Skin of body (tissue), 2 donors: ENCODE data around the gene RGS3. TPM values are rescaled to one million over a fixed set of nuclear protein-coding genes. Genes with fewer than 3 reads are reported as not detected.

Experiments used
- DNase-seq: peaks from one replicate; lab custom pipeline; 2025; lab: John Stamatoyannopoulos, UW
- total RNA-seq: library from RNA; depleted of rRNA; stranded (reverse); fragments of >200 nt; gene quantifications from one replicate; pipeline ENCODE4 v1.2.3, GENCODE V29; 2014

RGS3 gene
- total RNA-seq, 1 donor from 2014 or later: 42.8 TPM

DNA sequence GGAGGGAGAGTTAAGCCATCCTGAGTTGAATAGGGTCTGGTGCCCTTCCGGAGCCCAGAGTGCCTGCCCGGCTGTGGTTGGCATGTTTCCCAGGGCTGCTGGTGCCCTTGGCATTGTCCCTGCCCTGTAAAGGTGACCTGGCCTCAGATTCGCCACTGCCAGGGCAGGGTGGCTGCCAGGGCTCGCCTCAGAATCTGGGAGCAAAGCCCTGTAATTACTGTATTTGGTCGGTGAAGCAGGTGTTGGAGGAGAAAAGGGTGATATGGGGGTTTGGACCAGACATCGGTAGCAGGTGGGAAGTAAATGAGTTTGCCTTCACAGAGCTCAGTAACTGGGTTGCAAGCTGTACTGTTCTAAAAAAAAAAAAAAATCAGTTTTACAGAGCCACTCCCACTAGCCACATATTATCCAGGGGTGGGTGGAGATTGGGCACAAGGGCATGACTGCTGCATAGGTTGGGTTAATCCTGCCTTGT lies 47.6 kb downstream of the RGS3 start:
- no peak for DNase-seq

- no peak for DNase-seq
Measured at GRCh38 chr9:113511856-113512761, 48.6 kb downstream of the RGS3 start.

- no peak for DNase-seq
Measured at GRCh38 chr9:113513111-113513510, 49.6 kb downstream of the RGS3 start.

GRCh38 chr9:113513536-113513935 lies 50.0 kb downstream of the RGS3 start:
- no peak for DNase-seq

DNA sequence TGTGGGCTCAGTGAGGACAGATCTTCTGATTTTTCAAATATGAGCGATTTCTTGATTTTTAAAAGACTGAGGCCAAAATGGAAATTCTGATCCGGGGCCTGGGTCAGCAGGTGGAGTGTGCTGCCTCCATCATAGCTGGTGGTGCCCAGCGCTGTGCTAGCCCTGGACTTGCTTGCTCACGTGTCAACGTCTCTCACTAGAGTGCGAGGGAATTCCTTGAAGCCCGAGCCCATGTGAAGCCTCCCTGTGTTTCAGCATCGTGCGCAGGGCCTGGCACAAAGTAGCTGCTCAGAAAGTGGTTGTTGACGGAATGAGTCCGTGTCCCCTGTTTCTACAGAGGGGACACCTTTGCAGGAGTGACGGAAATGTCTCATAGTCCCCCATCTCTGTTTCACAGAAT lies 50.5 kb downstream of the RGS3 start:
- no peak for DNase-seq

GRCh38 chr9:113514748-113515147 lies 51.2 kb downstream of the RGS3 start:
- DNase-seq: no peak

DNA sequence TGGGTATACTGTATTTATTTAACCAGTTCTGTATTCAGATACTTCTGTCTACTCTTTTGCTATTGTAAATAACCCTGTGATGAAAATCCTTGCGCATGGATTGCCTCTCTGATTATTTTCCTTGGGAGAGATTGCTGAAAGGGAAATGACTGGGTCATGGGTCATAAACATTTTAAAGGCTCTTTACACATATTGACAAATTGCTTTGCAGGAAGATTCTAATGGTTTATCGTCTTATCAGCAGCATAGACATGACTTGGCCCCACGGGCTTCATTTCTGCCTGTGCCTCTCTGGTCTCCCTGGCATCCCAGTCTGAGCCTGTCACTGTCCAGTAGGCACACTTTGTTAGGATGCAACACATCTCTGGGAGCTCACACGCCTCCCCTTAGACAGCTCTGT lies 52.3 kb downstream of the RGS3 start:
- DNase-seq: no peak

GRCh38 chr9:113516840-113517577 lies 53.5 kb downstream of the RGS3 start:
- no peak for DNase-seq

DNA sequence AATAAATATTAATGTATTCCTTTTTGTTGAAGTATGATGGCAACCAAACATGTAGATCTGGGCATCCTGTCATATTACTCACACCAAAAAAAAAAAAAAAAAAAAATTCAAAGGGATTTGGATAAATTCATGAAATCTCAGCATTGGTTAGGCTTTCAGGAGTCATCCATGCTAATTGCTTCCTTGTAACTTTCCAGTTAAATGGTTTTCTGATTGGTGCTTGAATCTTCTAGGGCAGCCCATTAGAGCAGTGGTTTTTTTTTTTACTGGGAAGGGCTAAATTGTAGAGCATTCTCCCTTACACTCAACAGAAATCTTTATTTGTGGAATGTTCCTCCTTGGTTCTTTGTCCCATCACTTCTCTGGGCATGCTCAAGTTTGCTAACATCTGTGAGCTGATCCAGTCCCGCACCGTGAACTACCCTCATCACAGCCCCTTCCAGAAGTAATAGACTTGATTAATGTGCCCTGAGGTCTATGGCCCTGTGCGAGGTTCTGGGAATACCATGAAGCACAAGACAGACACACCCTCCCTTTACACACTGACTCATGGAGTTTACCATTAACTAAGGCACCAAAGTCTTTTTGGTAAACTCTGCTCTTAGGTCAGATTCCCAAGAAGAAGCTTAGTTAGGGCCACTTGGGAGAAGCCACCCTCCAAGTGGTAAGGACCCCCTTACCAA lies 56.0 kb downstream of the RGS3 start:
- DNase-seq: no peak

- no peak for DNase-seq
Measured at GRCh38 chr9:113520109-113520642, 56.6 kb downstream of the RGS3 start.

- no peak for DNase-seq
Measured at GRCh38 chr9:113521693-113522255, 58.2 kb downstream of the RGS3 start.

- no peak for DNase-seq
Measured at GRCh38 chr9:113522419-113522818, 58.9 kb downstream of the RGS3 start.

GRCh38 chr9:113522858-113523257 lies 59.3 kb downstream of the RGS3 start:
- DNase-seq: no peak

DNA sequence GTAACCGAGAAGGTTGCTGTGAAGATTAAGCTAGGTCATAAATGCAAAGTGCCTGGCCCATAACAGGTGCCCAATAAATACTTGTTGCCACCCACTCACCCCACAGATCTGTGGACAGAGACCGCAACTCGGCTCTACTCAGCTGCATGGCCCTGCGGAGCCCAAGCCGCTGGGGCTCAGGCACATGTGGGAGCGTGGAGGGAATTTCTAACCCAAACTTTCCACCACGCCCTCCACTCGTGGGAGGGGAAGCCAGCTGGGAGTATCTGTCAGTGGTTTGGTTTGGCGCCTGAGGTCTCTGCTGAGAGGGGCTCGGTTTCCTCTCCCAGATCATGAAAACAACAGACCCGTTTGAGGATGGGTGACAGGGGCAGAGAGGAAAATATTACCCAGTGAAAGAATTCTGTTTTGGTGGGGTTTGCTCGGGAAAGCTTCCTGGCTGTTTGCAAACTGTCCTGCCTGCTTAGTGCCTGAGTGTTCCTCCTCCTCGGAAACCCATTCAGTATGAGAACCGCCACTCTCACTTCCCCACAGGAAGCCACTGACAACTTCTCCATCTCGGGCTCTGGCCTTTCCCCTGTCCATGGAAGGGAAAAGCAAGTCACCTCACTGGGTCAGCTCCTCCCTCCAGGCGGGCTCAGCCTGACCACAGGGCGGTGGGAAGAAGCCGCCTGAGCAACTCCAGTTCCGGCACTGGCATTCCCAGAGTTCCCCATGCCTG lies 60.1 kb downstream of the RGS3 start:
- DNase-seq: peak; percentile 32

DNA sequence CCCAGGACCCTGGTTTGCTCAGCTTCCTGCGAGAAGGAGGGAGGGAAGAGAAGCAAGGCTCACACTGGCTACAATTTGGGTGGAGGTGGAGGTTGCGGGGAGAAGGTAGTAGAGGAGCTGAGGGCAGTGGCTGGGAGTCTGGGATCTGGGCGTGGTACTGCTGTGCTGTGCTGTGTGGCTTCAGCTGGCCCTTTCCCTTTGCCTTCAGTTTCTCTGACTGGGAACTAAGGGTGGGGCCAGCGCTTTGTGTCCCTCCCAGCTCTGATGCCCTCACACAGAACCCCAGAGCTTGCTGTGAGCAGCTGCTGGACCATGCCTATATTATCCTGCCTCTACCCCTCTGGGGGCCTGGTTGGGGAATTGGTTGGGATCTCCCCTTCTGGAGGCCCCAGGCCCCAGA lies 60.9 kb downstream of the RGS3 start:
- no peak for DNase-seq

DNA sequence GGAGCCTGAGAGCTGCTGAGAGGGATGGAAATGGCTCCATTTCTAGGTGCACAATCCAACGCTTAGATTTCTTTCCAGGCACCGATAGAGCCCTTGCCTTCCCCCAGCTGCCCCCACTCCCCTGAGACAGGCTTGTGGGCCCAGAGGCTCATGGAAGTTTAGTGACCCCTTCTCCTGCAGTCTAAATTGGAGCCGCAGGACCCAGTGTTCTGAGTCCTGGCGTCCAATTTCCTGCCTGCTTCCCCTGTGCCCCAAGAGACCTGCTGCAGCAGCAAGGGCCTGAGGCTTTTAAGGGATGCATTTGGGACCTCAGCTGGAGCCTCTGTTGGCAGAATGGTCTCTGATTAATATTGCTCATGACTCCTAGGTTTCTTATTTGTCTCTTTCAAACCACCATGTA lies 61.7 kb downstream of the RGS3 start:
- no peak for DNase-seq

GRCh38 chr9:113525831-113526230 lies 62.3 kb downstream of the RGS3 start:
- DNase-seq: no peak

- DNase-seq: no peak
Measured at GRCh38 chr9:113526231-113526746, 62.8 kb downstream of the RGS3 start.

- no peak for DNase-seq
Measured at GRCh38 chr9:113526841-113527240, 63.3 kb downstream of the RGS3 start.

DNA sequence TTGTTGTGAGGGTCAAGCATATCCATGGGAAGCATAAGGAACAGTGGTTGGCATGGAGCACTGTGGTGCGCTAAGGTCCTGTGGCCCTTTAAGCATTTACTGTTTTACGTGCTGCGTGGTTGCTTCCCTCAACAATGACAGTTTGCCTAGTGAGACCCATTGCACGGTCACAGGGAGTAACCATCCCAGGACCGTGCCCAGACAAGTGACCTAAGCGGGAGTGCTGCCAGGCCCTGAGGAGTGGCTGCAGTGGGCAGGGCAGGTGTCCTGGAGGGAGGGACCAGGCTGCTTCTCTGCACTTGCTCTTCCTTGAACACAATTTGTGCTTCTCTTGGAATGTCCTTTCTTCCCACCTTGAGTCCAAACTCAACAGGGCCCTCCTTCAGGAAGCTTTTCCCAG lies 64.6 kb downstream of the RGS3 start:
- no peak for DNase-seq
